Activated naive CD4-positive, alpha-beta T cell treated with Interleukin-2 at 50 U/mL for 16 hours (primary cell): Measurements from ENCODE around the gene RAPGEF6.
"Not testable (repeated sequence)": the region's sequence is repeated elsewhere in the genome, so short reads cannot be mapped to it uniquely, and the experiment has no call there.

Experiments
- DNase-seq: peaks from one replicate; pipeline ENCODE4 v3.0.0-alpha.2; 2020

Gene RAPGEF6

GRCh38 chr5:131417240-131417869 lies 217.7 kb downstream of the RAPGEF6 start:
- peak; percentile 83 for DNase-seq

DNA sequence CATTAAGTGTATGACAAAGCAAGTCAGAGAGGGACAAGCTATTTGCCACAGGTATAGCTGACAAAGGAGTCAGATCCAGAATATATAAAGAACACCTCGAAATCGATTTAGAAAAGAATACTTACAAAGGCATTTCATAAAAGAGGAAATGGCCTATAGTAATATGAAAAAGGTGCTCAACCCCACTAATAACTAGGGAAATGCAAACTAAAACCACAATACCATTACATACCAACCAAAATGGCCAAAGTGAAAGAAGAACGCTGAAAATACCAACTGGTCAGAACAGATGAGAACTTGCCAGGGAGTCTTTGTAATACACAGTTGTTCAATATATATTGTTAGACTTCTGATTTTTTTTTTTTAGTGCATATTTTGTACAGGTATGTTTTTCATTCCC lies 218.3 kb downstream of the RAPGEF6 start:
- no peak for DNase-seq

DNA sequence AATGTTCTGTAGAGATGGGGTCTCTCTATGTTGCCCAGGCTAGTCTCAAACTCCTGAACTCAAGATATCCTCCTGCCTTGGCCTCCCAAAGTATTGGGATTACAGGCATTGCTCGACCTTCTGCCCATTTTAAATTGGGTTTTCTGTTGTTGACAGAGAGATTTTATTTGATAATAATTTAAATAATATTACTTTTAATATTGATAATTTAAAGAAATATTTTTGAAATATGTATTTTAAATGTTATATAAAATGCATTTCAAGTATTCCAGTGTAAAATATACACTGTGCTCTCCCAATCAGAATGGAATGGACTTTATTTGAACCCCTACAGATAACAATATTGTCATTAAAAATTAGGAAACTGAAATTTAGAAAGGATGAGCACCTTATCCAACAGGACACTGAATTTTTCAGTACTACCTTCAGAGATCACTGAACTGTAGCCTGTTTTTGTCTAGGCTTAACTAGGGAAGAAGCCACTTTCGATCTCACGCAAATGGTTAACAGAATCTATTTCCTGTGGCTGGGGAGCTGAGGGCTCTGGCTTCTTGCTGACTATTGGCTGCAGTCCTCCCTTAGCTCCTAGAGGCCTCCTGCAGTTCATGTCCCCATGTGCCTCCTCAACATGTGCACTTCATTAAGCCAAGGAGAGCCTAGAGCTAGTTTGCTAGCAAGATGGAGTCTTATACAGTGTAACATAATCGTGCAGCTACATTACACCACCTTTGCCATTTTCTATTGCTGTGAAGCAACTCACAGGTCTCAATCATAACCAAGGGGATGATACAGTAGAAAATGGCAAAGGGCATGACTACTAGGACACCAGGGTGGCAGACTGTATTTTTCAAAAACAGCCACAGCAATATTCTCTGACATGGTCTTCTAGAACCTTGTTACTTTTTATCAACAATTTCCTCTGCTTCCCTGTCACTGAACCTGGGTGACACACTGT lies 221.1 kb downstream of the RAPGEF6 start:
- DNase-seq = peak; percentile 21

DNA sequence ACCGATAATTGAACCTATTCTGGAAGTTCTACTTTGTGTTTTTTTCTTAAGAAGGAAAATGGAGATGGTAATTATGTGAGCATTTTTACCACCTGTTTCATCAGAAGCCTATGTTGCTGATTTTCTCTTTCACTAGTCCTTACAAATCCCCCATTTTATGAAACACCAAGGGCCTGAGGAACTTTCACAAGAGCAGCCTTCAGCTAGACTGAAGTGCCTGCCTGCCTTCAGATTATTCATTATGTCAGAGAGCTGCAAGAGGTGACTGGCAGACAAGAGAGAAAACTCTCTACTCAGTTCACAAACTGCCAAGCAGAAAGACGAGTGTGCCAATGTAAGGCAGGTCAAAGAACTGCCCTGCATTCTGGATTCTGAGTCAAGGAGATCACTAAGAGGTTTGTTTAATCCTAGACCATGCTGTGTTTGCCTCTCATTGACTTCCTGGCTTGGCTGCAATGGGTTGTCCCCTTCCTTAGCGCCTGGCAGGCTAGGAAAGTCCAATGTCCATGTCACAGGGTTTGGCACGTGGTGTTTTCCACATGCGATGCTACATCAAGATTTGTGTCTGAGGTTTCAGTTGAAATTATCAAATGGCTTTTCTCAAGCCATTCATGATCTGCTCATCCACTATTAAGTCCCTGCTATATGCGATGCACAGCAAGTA lies 227.9 kb downstream of the RAPGEF6 start:
- no peak for DNase-seq

- DNase-seq = no peak
Measured at GRCh38 chr5:131406076-131406475, 229.0 kb downstream of the RAPGEF6 start.

GRCh38 chr5:131405674-131406073 lies 229.4 kb downstream of the RAPGEF6 start:
- no peak for DNase-seq

GRCh38 chr5:131400585-131400984 lies 234.4 kb downstream of the RAPGEF6 start:
- no peak for DNase-seq

DNA sequence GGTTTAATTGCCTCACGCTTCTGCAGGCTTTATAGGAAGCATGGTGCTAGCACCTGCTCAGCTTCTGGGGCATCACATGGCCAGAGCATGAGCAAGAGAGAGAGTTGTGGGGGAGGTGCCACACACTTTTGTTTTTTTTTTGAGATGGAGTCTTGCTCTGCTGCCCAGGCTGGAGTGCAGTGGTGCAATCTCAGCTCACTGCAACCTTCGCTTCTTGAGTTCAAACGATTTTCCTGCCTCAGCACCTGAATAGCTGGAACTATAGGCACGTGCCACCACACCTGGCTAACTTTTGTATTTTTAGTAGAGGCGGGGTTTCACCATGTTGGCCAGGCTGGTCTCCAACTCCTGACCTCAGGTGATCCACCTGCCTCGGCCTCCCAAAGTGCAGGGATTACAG lies 236.0 kb downstream of the RAPGEF6 start:
- not testable (repeated sequence) for DNase-seq

DNA sequence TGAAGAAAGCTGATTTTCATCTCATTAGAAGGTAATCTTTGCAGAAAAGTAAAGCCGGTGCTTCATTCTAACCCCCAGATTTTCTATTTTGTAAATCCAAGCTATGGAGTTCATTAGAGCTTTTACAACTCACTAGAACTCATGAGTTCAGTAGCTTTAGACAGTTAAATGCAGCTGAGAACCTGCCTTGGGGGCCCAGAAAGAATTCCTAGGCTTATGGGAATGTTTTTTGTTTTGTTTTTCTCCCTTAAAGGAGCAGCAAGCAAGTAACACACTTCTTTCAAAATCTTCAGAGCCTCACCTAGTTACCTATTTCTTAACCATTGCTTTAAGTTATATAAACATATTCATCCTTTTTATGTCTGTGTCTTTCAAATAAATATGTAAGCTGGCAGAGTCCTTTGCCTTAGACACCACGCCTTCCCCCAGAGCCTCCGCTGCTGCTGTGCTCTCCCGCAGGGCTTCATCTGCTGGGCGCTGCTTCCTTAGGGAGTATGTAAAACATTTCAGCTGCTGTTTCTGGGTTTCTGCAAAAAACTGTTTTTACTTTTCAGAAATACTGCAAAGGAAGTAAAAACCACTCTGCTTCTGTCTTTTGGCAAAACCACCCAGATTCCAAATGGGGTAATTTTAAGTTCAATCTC lies 238.3 kb downstream of the RAPGEF6 start:
- no peak for DNase-seq

- no peak for DNase-seq
Measured at GRCh38 chr5:131396015-131396414, 239.0 kb downstream of the RAPGEF6 start.

DNA sequence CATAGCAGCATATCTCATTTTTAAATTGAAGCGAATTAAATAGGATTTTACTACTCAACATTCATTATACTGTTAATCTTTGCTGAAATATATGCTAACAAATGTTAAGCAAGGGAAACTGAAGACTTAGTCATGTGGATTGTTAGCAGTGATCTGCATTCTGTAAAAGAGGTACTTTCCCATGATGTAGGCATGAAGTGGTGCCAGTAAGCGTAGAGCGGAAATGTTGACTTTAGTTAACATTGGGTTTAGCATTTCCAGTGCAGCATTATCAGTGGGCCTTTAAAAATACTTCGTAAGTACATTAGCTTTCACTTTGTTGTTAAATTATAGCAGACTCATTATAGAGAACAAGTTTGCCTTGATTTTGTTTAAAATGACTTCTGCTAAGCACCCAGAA lies 240.9 kb downstream of the RAPGEF6 start:
- peak; percentile 45 for DNase-seq

DNA sequence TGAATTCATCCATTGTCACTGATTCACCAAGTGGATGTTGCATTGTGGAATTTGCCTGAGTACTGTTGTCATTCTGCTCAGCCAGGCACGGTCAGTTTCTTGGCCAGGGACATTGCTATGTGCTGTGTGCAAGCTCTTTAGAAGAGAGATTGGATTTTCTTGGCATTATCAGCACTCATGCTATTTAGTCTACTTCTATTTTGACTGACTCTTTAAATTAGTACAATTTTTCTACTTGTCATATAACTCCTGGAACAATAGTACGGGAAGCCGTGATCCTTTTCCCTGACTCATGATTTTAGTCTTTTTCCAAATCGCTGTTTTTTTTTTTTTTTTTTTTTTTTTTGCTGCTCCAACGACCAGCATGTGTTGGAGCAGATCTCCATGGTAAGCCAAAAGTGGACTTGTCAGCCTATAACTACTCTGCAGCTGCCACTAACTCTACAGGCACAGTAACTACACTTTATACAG lies 241.5 kb downstream of the RAPGEF6 start:
- DNase-seq = no peak

- DNase-seq = no peak
Measured at GRCh38 chr5:131392466-131393095, 242.4 kb downstream of the RAPGEF6 start.

- no peak for DNase-seq
Measured at GRCh38 chr5:131389869-131390265, 245.2 kb downstream of the RAPGEF6 start.

GRCh38 chr5:131389096-131389868 lies 245.7 kb downstream of the RAPGEF6 start:
- no peak for DNase-seq

DNA sequence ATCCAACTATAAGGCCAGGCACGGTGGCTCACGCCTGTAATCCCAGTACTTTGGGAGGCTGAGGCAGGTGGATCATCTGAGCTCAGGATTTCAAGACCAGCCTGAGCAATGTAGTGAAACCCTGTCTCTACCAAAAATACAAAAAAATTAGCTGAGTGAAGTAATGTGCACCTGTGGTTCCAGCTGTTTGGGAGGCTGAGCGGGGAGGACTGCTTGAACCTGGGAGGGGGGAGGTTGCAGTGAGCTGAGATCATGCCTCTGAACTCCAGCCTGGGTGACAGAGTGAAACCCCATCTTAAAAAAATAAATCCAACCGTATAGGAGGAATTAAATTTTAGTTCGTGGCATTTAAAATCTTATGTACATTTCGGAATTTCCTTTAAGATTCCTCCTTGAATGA lies 247.8 kb downstream of the RAPGEF6 start:
- DNase-seq = no peak

DNA sequence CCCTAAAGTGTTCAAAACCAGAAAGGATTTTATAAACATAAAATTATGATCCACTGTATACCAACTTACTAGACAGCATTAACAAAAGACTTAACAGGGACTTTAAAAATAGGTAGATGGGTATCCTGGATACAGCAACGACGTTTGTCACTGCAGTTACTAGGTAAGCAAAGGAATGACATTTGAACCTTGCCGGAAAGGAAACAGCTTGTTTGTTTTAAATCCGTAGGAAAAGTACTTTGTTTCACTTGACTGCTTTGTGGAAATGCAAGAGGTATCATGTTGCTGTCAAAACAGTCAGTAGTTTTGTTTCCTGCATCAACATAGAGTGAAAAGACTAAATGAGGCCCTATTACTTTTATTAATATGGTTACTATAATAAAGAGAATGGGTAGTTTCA lies 248.2 kb downstream of the RAPGEF6 start:
- DNase-seq = no peak

- no peak for DNase-seq
Measured at GRCh38 chr5:131386124-131386523, 248.9 kb downstream of the RAPGEF6 start.

- DNase-seq = peak; percentile 73
Measured at GRCh38 chr5:131384616-131385214, 250.3 kb downstream of the RAPGEF6 start.

DNA sequence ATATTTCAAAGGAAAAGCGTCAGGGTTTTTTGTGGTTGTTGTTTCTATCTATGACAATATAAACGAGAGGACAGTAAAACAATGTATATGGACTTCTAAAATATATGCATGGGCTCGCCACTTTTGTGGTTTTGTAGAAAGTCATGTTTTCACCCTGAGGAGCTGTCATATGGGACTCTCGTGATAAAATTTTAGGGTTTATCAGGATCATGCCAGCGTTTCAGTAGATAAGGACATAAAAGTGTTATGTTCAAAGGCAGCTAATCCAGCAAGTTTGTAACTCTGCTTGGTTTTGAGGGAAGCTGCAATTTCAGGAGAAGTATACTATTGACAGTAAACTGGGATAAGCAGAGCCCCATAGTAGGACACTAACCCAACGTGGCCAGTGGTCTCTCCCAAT lies 250.9 kb downstream of the RAPGEF6 start:
- DNase-seq = no peak
